Stomach smooth muscle (tissue), 2 donors: Measurements from ENCODE around the gene HOXA10.

Source experiments
- H3K27ac ChIP-seq: one replicate; pipeline ENCODE4 v1.7.0; 2013; ENCODE audit warnings: mild to moderate bottlenecking, low read length, inconsistent platforms
- H3K27me3 ChIP-seq, 2 donors: one replicate each; pipeline ENCODE4 v1.7.0; 2013; ENCODE audit warnings: low read length in 2 of 2; ENCODE audit not compliant: insufficient read depth in 2 of 2, control insufficient read depth in 1 of 2
- H3K36me3 ChIP-seq, 2 donors: one replicate each; pipeline ENCODE4 v1.7.0; 2013; ENCODE audit warnings: low read length in 2 of 2; ENCODE audit not compliant: control insufficient read depth in 2 of 2, insufficient read depth in 2 of 2
- H3K4me1 ChIP-seq: one replicate; pipeline ENCODE4 v1.7.0; 2013; ENCODE audit warnings: low read length; ENCODE audit not compliant: control insufficient read depth, insufficient read depth
- H3K4me3 ChIP-seq, 2 donors: one replicate each; pipeline ENCODE4 v1.7.0; 2013; ENCODE audit warnings: low read length in 2 of 2
- H3K9ac ChIP-seq, 2 donors: one replicate each; pipeline ENCODE4 v1.7.0; 2013; ENCODE audit warnings: low read length in 2 of 2, mild to moderate bottlenecking in 1 of 2
- H3K9me3 ChIP-seq, 2 donors: one replicate each; pipeline ENCODE4 v1.7.0; 2013; ENCODE audit warnings: low read length in 2 of 2; ENCODE audit not compliant: control insufficient read depth in 2 of 2
- donor health status: healthy.
- donor health status: Pancreatic carcinoma.

HOXA10 gene

GRCh38 chr7:27168265-27168947 lies 5.7 kb downstream of the HOXA10 start:
- no peak overlapping the region for H3K9ac ChIP-seq
- peaks cover 85 to 100% of the 10 kb centered on the region in 2 donors for H3K27me3 ChIP-seq
- H3K36me3 ChIP-seq = no peaks in the 10 kb centered on the region
- no peak overlapping the region for H3K27ac ChIP-seq
- peaks cover 28% of the 10 kb centered on the region for H3K4me1 ChIP-seq
- H3K4me3 ChIP-seq = no peak overlapping the region
- H3K9me3 ChIP-seq = no peaks in the 10 kb centered on the region

- no peak overlapping the region for H3K9ac ChIP-seq
- no peaks in the 10 kb centered on the region for H3K9me3 ChIP-seq
- H3K4me3 ChIP-seq = no peak overlapping the region
- peaks cover 85 to 100% of the 10 kb centered on the region in 2 donors for H3K27me3 ChIP-seq
- peaks cover 22% of the 10 kb centered on the region for H3K4me1 ChIP-seq
- H3K36me3 ChIP-seq = no peaks in the 10 kb centered on the region
- H3K27ac ChIP-seq = no peak overlapping the region
Observed at GRCh38 chr7:27167916-27168264, 6.2 kb downstream of the HOXA10 start.

- no peaks in the 10 kb centered on the region for H3K9me3 ChIP-seq
- no peak overlapping the region for H3K9ac ChIP-seq
- H3K27me3 ChIP-seq = peaks cover 80 to 100% of the 10 kb centered on the region in 2 donors
- no peak overlapping the region for H3K27ac ChIP-seq
- peaks cover 22% of the 10 kb centered on the region for H3K4me1 ChIP-seq
- peak overlapping the region in 1 of 2 donors; percentile 29 for H3K4me3 ChIP-seq
- no peaks in the 10 kb centered on the region for H3K36me3 ChIP-seq
Observed at GRCh38 chr7:27166531-27167505, 7.3 kb downstream of the HOXA10 start.

GRCh38 chr7:27165996-27166530 lies 8.1 kb downstream of the HOXA10 start:
- H3K4me3 ChIP-seq = peak overlapping the region in 1 of 2 donors; percentile 29
- H3K27ac ChIP-seq = no peak overlapping the region

GRCh38 chr7:27165089-27165995 lies 8.8 kb downstream of the HOXA10 start, which contains the start of gene HOXA9:
Gene HOXA9 (minus strand): TSS chr7:27165537. CDS start chr7:27165457, 80 bp downstream.
- Histone ChIP-seq H3K4me1 (peaks cover 33% of the 10 kb centered on the region), H3K9me3 (no peaks in the 10 kb centered on the region), H3K36me3 (no peaks in the 10 kb centered on the region), H3K27me3 (peaks cover 78 to 97% of the 10 kb centered on the region in 2 donors), H3K27ac (no peak within 1 kb of the TSS), H3K9ac (no peak within 1 kb of the TSS), H3K4me3 (peak within 1 kb of the TSS in 1 of 2 donors; percentile 40)

More at GRCh38 chr7:27165996-27166530, 8.1 kb downstream of the HOXA10 start:
- H3K9ac ChIP-seq = no peak overlapping the region
- H3K9me3 ChIP-seq = no peaks in the 10 kb centered on the region
- H3K36me3 ChIP-seq = no peaks in the 10 kb centered on the region
- peaks cover 26% of the 10 kb centered on the region for H3K4me1 ChIP-seq
- H3K27me3 ChIP-seq = peaks cover 76 to 97% of the 10 kb centered on the region in 2 donors

- peak overlapping the region in 1 of 2 donors; percentile 40 for H3K4me3 ChIP-seq
- no peak overlapping the region for H3K9ac ChIP-seq
- H3K9me3 ChIP-seq = no peaks in the 10 kb centered on the region
- H3K36me3 ChIP-seq = no peaks in the 10 kb centered on the region
- H3K4me1 ChIP-seq = peaks cover 31% of the 10 kb centered on the region
- peaks cover 80 to 97% of the 10 kb centered on the region in 2 donors for H3K27me3 ChIP-seq
- H3K27ac ChIP-seq = no peak overlapping the region
Observed at GRCh38 chr7:27164367-27165088, 9.6 kb downstream of the HOXA10 start.

- H3K4me1 ChIP-seq = peaks cover 27% of the 10 kb centered on the region
- no peak overlapping the region for H3K27ac ChIP-seq
- H3K9ac ChIP-seq = no peak overlapping the region
- peaks cover 83 to 97% of the 10 kb centered on the region in 2 donors for H3K27me3 ChIP-seq
- H3K9me3 ChIP-seq = no peaks in the 10 kb centered on the region
- H3K4me3 ChIP-seq = no peak overlapping the region
- H3K36me3 ChIP-seq = no peaks in the 10 kb centered on the region
Observed at GRCh38 chr7:27164045-27164366, 10.1 kb downstream of the HOXA10 start.

GRCh38 chr7:27163288-27164044 lies 10.7 kb downstream of the HOXA10 start:
- Histone ChIP-seq H3K9me3 (no peaks in the 10 kb centered on the region), H3K4me3 (no peak overlapping the region), H3K4me1 (peaks cover 30% of the 10 kb centered on the region), H3K27me3 (peaks cover 83 to 97% of the 10 kb centered on the region in 2 donors), H3K36me3 (no peaks in the 10 kb centered on the region), H3K9ac (no peak overlapping the region), H3K27ac (no peak overlapping the region)

GRCh38 chr7:27162561-27163287 lies 11.4 kb downstream of the HOXA10 start:
- H3K36me3 ChIP-seq = no peaks in the 10 kb centered on the region
- H3K4me3 ChIP-seq = no peak overlapping the region
- H3K9me3 ChIP-seq = no peaks in the 10 kb centered on the region
- H3K27ac ChIP-seq = no peak overlapping the region
- no peak overlapping the region for H3K9ac ChIP-seq
- peaks cover 83 to 97% of the 10 kb centered on the region in 2 donors for H3K27me3 ChIP-seq
- peaks cover 32% of the 10 kb centered on the region for H3K4me1 ChIP-seq
